Ishikawa (cell line): ENCODE data around the gene RAPGEF6.

Experiments
- CEBPB ChIP-seq: IDR thresholded peaks from 2 replicates; pipeline ENCODE4 v1.6.1; 2012
- CREB1 ChIP-seq: IDR thresholded peaks from 2 replicates; pipeline ENCODE4 v1.6.1; 2012; ENCODE audit warnings: low read depth
- EGR1 ChIP-seq: IDR thresholded peaks from 2 replicates; pipeline ENCODE4 v1.6.1; 2012
- EP300 ChIP-seq: IDR thresholded peaks from 2 replicates; pipeline ENCODE4 v1.6.1; 2012; ENCODE audit warnings: borderline replicate concordance
- FOXM1 ChIP-seq: IDR thresholded peaks from 2 replicates; pipeline ENCODE4 v1.6.1; 2012; ENCODE audit warnings: low read depth, borderline replicate concordance
- NFIC ChIP-seq: IDR thresholded peaks from 2 replicates; pipeline ENCODE4 v1.6.1; 2012
- RAD21 ChIP-seq: IDR thresholded peaks from 2 replicates; pipeline ENCODE4 v1.6.1; 2012; ENCODE audit warnings: low read depth
- REST ChIP-seq: IDR thresholded peaks from 2 replicates; pipeline ENCODE4 v1.6.1; 2012; ENCODE audit warnings: low read depth, mild to moderate bottlenecking
- TAF1 ChIP-seq: IDR thresholded peaks from 2 replicates; pipeline ENCODE4 v1.6.1; 2012; ENCODE audit warnings: low read depth, mild to moderate bottlenecking
- TCF12 ChIP-seq: IDR thresholded peaks from 2 replicates; pipeline ENCODE4 v1.6.1; 2012; ENCODE audit warnings: low read depth
- TEAD4 ChIP-seq: IDR thresholded peaks from 2 replicates; pipeline ENCODE4 v1.6.1; 2012
- YY1 ChIP-seq: IDR thresholded peaks from 2 replicates; pipeline ENCODE4 v1.6.1; 2012; ENCODE audit warnings: low read depth
- ZBTB7A ChIP-seq: IDR thresholded peaks from 2 replicates; pipeline ENCODE4 v1.6.1; 2012; ENCODE audit warnings: low read depth
- TF ChIP-seq, protein P1 (sequence below): IDR thresholded peaks from 2 replicates; pipeline ENCODE4 v1.6.1; 2012
- TF ChIP-seq, protein P2 (sequence below): IDR thresholded peaks from 2 replicates; pipeline ENCODE4 v1.6.1; 2012

The RAPGEF6 gene

DNA sequence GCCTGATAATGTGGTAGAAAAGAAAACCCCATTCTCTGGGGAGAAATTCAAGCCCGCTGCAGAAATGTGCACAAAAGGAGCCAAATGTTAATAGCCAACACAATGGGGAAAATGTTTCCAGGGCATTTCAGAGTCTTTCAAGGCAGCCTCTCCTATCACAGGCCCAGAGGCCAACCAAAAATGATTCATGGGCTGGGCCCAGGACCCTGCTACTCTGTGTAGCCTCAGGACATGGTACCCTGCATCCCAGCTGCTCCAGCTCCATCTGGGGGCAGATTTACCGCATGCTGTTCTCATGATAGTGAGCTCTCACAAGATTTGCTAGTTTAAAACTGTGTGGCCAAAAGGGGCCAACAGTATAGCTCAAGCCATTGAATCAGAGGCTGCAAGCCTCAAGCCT is 41.1 kb downstream of the RAPGEF6 start:
- TF ChIP-seq CEBPB (no peak), TCF12 (no peak), TAF1 (no peak), EP300 (no peak), NFIC (no peak), EGR1 (no peak), CREB1 (no peak), REST (no peak), FOXM1 (no peak), RAD21 (no peak), ZBTB7A (no peak)
- TF ChIP-seq, protein P1, sequence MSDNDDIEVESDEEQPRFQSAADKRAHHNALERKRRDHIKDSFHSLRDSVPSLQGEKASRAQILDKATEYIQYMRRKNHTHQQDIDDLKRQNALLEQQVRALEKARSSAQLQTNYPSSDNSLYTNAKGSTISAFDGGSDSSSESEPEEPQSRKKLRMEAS = no peak
- TF ChIP-seq, protein P2, sequence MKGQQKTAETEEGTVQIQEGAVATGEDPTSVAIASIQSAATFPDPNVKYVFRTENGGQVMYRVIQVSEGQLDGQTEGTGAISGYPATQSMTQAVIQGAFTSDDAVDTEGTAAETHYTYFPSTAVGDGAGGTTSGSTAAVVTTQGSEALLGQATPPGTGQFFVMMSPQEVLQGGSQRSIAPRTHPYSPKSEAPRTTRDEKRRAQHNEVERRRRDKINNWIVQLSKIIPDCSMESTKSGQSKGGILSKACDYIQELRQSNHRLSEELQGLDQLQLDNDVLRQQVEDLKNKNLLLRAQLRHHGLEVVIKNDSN = no peak

DNA sequence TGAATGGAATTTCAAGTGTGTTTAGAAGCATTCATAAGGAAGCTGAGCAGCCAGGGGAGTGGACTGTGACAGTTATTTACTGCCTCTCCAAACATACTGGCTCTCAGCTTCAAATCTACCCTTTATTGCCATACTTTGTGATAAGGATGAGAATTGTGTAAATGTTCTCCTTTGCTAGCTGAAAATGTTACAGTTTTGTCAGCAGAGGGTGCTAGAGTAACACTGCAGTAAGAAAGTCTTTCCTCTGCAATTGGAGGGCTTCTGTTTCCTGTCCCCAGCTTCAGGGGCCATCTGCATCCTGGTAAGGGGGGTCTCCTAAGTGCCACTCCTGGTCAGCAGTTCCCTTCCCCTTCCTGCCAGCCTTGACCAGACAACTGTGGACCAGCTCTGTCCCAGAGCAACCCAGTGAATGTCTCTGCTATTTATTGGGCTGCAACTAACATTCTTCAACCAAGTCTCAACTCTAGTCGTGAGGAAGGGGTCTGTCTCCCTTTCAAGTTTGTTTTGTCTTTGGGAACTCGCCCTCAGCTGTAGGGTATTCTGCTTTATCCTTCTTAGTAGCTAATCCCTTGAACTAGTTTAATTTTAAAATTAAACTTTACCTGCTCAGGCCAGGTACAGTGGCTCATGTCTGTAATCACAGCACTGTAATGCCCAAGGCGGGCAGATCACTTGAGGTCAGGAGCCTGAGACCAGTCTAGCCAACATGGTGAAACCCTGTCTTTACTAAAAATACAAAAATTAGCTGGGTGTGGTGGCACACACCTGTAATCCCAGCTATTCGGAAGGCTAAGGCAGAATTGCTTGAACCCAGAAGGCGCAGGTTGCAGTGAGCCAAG is 45.3 kb downstream of the RAPGEF6 start:
- TF ChIP-seq, protein P2 = no peak
- TF ChIP-seq TEAD4 (no peak), REST (no peak), NFIC (no peak), CEBPB (no peak), RAD21 (peak; percentile 89)
- TF ChIP-seq, protein P1 = no peak

- TF ChIP-seq REST (no peak), YY1 (no peak), EP300 (no peak), FOXM1 (no peak), RAD21 (no peak), TCF12 (no peak)
- TF ChIP-seq, protein P1 = no peak
- TF ChIP-seq, protein P2 = no peak
These were observed 47.5 kb downstream of the RAPGEF6 start for GRCh38 chr5:131587541-131587940.

- TF ChIP-seq, protein P2 = no peak
- TF ChIP-seq EGR1 (no peak), FOXM1 (no peak), TEAD4 (no peak), CREB1 (no peak)
These were observed 53.3 kb downstream of the RAPGEF6 start for GRCh38 chr5:131581702-131582101.
